Measurements from ENCODE around the gene PLAAT2. TPM values are rescaled to one million over a fixed set of nuclear protein-coding genes. Genes with fewer than 3 reads are reported as not detected.

The PLAAT2 gene
- total and polyA plus RNA-seq, 9 of the 15 experiments (the other 6 are each of a cell fraction or from before 2014, with no cell fraction given): not detected

GRCh38 chr11:63611395-63611747 lies 48.2 kb upstream of the PLAAT2 start:
- CTCF ChIA-PET (ENCODE audit: low intra/inter-chr PET ratio): no interaction called here
- Histone ChIP-seq H2AFZ (ENCODE audit: low read depth, low read length) (no peak overlapping the region), H3K79me2 (ENCODE audit: control insufficient read depth, insufficient read depth, low read length) (no peaks in the 10 kb centered on the region), H4K20me1 (replicated peaks; ENCODE audit: control insufficient read depth, insufficient read depth, low read length) (no peaks in the 10 kb centered on the region), H3K9me1 (ENCODE audit: control insufficient read depth, insufficient read depth, low read length) (no peaks in the 10 kb centered on the region), H3K36me3 (ENCODE audit: control insufficient read depth, insufficient read depth, low read length) (no peaks in the 10 kb centered on the region), H3K9ac (ENCODE audit: insufficient read depth in 1 of 2, low read depth in 2 of 2, low read length in 2 of 2) (no peak overlapping the region), H3K4me2 (ENCODE audit: insufficient read depth, low read length) (no peak overlapping the region), H3K27me3 (ENCODE audit: control insufficient read depth in 2 of 2, insufficient read depth in 2 of 2, low read length in 2 of 2) (peaks cover 3 to 15% of the 10 kb centered on the region in 2 experiments; a peak in 3 of 5 replicates), H3K27ac (ENCODE audit: extremely low read depth, low read depth, low read length) (no peak overlapping the region), H3K4me1 (replicated peaks in 1 of 2; ENCODE audit: control insufficient read depth in 2 of 2, insufficient read depth in 2 of 2, low read length in 2 of 2) (peaks cover 8 to 20% of the 10 kb centered on the region in 2 experiments; a peak in 4 of 5 replicates), H3K4me3 (no peak overlapping the region), H3K9me3 (replicated peaks; ENCODE audit: control insufficient read depth, insufficient read depth, low read depth, low read length) (no peaks in the 10 kb centered on the region)
- no peak for DNase-seq (ENCODE audit: extremely low read depth in 1 of 4, low spot score in 3 of 4)
- TF ChIP-seq YBX1 (IDR thresholded peaks at IDR 0.05) (no peak), CHD7 (IDR thresholded peaks at IDR 0.05; ENCODE audit: low read depth, low read length) (no peak), KDM4B (IDR thresholded peaks at IDR 0.05; ENCODE audit: borderline replicate concordance in 2 of 2, low read depth in 1 of 2) (no peak)
- WGBS (ENCODE audit: insufficient coverage, low coverage, missing lambda C conversion rate): 0% methylated on average over 1 of the region's 1 CpG
- in situ Hi-C loops (cut with MboI): no loop called here
- no TSS peak for BruUV-seq (replicated peaks)
- no peak for FAIRE-seq
- intact Hi-C loops (cut with micrococcal nuclease): no loop called here
- POLR2A ChIA-PET: no interaction called here
- ATAC-seq: no peak

Measured in K562 (cell line).